Stomach (tissue), 9 donors: ENCODE measurements around the gene MGAT5. TPM values are rescaled to one million over a fixed set of nuclear protein-coding genes. Genes with fewer than 3 reads are reported as not detected.
"Not testable (repeated sequence)": the region's sequence is repeated elsewhere in the genome, so short reads cannot be mapped to it uniquely, and the experiment has no call there.

Experiments
- DNase-seq, 2 donors: peaks; one replicate each; pipeline versions ENCODE4 v3.0.0 to v3.0.0-alpha.2; 2013 to 2019
- H3K27ac ChIP-seq, 5 donors: fragments of 200-600 bp in 4 of 5; sonication (generic) in 4 of 5; one replicate each; pipeline ENCODE4 v1.5.1; 2013 to 2019; ENCODE audit warnings: mild to moderate bottlenecking in 1 of 5, moderate library complexity in 1 of 5
- H3K27me3 ChIP-seq, 3 donors: fragments of 200-600 bp; sonication (generic); one replicate each; pipeline ENCODE4 v1.5.1; 2017 to 2019; ENCODE audit warnings: mixed run types in 1 of 3
- H3K36me3 ChIP-seq, 4 donors: fragments of 200-600 bp; sonication (generic); 1 replicate in 3 of 4; 2 replicates in 1 of 4; pipeline ENCODE4 v1.5.1; 2016 to 2019
- H3K4me1 ChIP-seq, 4 donors: fragments of 200-600 bp; sonication (generic); one replicate each; pipeline ENCODE4 v1.5.1; 2016 to 2019
- H3K4me3 ChIP-seq, 4 donors: fragments of 200-600 bp; sonication (generic) in 3 of 4; one replicate each; pipeline ENCODE4 v1.5.1; 2016 to 2019; ENCODE audit warnings: mild to moderate bottlenecking in 1 of 4
- H3K9me3 ChIP-seq, 4 donors: fragments of 200-600 bp; sonication (generic); one replicate each; pipeline ENCODE4 v1.5.1; 2016 to 2019
- EP300 ChIP-seq: sonication (generic); formaldehyde crosslinking; IDR thresholded peaks from one replicate; pipeline ENCODE4 v1.6.1; 2017; ENCODE audit warnings: antibody characterized with exemption
- POLR2A ChIP-seq, 4 donors: fragments of 450-650 bp; IDR thresholded peaks; one replicate each; pipeline ENCODE4 v1.6.1; 2016; ENCODE audit warnings: antibody characterized with exemption in 4 of 4, control low read depth in 2 of 4, mild to moderate bottlenecking in 1 of 4, moderate library complexity in 1 of 4
- POLR2AphosphoS5 ChIP-seq, 3 donors: sonication (generic); formaldehyde crosslinking; IDR thresholded peaks; one replicate each; pipeline ENCODE4 v1.6.1; 2016; ENCODE audit warnings: antibody characterized with exemption in 3 of 3
- WGBS, 5 donors: extraction: QIAGEN DNeasy Blood & Tissue Kit in 3 of 5; methylation state at CpG; one replicate each; pipeline versions ENCODE4 v1.1.5 to v1.1.7; 2013 to 2018; 5-methylcytosine and 5-hydroxymethylcytosine counted together
- intact Hi-C: fragments of 100-400 bp; cut with DNase I; formaldehyde crosslinking; loops from one replicate; pipeline ENCODE4 v1.15.1; 2023; ENCODE audit warnings: low total_unique reads
- polyA plus RNA-seq, 3 donors: library from polyadenylated mRNA; stranded (reverse); fragments of 200-250 nt; gene quantifications; one replicate each; pipeline ENCODE4 v1.2.3, GENCODE V29; 2013
- total RNA-seq, 5 donors: library from RNA; depleted of rRNA; stranded (reverse); fragments of >200 nt; gene quantifications; one replicate each; pipeline versions ENCODE4 v1.1.0 to v1.2.3, GENCODE V29; 2014 to 2016
- TF ChIP-seq, protein P1 (sequence below), 7 experiments: fragments of 450-650 bp in 4 of 7; fragments of 200-600 bp in 3 of 7; sonication (generic) in 3 of 7; IDR thresholded peaks; one replicate each; pipeline ENCODE4 v1.5.1; 2016 to 2019; ENCODE audit warnings: antibody characterized with exemption in 7 of 7, control low read depth in 2 of 7, mild to moderate bottlenecking in 1 of 7
- donor health status: healthy with polysubstance abuse.
- donor health status: Bipolar disorder and iron deficiency.
- donor health status: healthy.

The MGAT5 gene
- total and polyA plus RNA-seq, 8 donors = 3.9 to 125 (median 46.0) TPM

DNA sequence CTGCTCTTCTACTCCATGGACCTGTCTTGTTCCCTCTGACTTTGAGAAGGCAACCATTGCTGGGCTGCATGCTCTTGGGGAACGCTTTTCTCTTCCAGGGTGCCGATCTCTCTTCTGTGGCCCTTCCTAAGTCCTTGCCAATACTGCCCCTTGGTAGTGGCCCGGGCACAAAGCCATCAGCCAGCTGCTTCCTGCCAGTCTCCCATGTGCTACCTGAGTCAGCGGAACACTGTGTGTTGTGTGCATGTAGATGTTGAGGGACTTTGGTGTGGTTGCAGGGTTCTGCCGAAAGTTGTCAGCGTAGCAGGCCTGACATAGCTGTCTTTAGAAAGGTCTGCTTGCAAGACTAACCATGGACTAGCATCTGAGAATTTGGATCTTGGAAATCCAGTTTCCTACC lies 35.4 kb downstream of the MGAT5 start:
- TF ChIP-seq POLR2AphosphoS5 (IDR thresholded peaks at IDR 0.05) = no peak
- no peak for TF ChIP-seq EP300
- no peak for TF ChIP-seq POLR2A (IDR thresholded peaks at IDR 0.05)
- TF ChIP-seq, protein P1, sequence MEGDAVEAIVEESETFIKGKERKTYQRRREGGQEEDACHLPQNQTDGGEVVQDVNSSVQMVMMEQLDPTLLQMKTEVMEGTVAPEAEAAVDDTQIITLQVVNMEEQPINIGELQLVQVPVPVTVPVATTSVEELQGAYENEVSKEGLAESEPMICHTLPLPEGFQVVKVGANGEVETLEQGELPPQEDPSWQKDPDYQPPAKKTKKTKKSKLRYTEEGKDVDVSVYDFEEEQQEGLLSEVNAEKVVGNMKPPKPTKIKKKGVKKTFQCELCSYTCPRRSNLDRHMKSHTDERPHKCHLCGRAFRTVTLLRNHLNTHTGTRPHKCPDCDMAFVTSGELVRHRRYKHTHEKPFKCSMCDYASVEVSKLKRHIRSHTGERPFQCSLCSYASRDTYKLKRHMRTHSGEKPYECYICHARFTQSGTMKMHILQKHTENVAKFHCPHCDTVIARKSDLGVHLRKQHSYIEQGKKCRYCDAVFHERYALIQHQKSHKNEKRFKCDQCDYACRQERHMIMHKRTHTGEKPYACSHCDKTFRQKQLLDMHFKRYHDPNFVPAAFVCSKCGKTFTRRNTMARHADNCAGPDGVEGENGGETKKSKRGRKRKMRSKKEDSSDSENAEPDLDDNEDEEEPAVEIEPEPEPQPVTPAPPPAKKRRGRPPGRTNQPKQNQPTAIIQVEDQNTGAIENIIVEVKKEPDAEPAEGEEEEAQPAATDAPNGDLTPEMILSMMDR (IDR thresholded peaks at IDR 0.05) = no peak
- WGBS, 5 donors = 86 to 95% (median 90%) methylated on average over 6 of the region's 6 CpGs

DNA sequence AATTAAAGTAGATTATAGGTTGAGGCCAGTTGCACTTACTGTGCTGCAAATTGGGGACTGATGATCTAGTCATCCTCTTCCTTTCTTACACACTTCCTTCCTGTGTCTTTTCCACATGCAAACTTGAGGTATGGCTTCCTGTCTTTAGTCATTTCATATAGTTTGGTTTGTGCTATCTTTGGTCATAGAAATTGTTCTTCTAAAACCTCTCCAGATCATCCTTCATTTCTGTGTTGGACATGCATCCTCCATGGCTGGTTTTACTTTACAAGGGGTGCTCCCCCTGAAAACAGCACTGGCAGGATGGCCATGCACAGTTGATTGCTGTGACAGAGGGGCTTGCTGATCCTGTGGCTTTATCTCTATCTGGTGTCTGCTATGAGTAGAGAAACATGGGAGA lies 36.5 kb downstream of the MGAT5 start:
- no peaks in the 10 kb centered on the region for H3K9me3 ChIP-seq
- TF ChIP-seq, protein P1 (IDR thresholded peaks at IDR 0.05) = no peak
- TF ChIP-seq POLR2AphosphoS5 (IDR thresholded peaks at IDR 0.05) (no peak), EP300 (no peak), POLR2A (IDR thresholded peaks at IDR 0.05) (no peak)
- no peak for DNase-seq
- peaks cover 7 to 76% (median 31%) of the 10 kb centered on the region in 4 donors for H3K4me1 ChIP-seq
- H3K27ac ChIP-seq = no peak overlapping the region
- H3K36me3 ChIP-seq = no peaks in the 10 kb centered on the region
- no peaks in the 10 kb centered on the region for H3K27me3 ChIP-seq
- H3K4me3 ChIP-seq = no peak overlapping the region
- intact Hi-C loops = no loop called here

More for the DNA sequence above, 35.4 kb downstream of the MGAT5 start:
- H3K27ac ChIP-seq = peak overlapping the region in 1 of 5 donors; percentile 38
- H3K36me3 ChIP-seq = no peaks in the 10 kb centered on the region
- H3K4me1 ChIP-seq = peaks cover 7 to 66% (median 23%) of the 10 kb centered on the region in 4 donors
- intact Hi-C loops = no loop called here
- no peak overlapping the region for H3K4me3 ChIP-seq
- DNase-seq = no peak
- H3K9me3 ChIP-seq = no peaks in the 10 kb centered on the region
- no peaks in the 10 kb centered on the region for H3K27me3 ChIP-seq

- H3K4me1 ChIP-seq = peaks cover 7 to 82% (median 35%) of the 10 kb centered on the region in 4 donors
- no peaks in the 10 kb centered on the region for H3K27me3 ChIP-seq
- no peak overlapping the region for H3K4me3 ChIP-seq
- no peak for TF ChIP-seq POLR2AphosphoS5 (IDR thresholded peaks at IDR 0.05)
- no peak for DNase-seq
- H3K27ac ChIP-seq = peak overlapping the region in 1 of 5 donors; percentile 40
- no peaks in the 10 kb centered on the region for H3K36me3 ChIP-seq
- H3K9me3 ChIP-seq = no peaks in the 10 kb centered on the region
- intact Hi-C loops = no loop called here
- 62 to 81% (median 73%) methylated on average over 3 of the region's 3 CpGs for WGBS, 5 donors
Measured at GRCh38 chr2:134292514-134292913, 38.6 kb downstream of the MGAT5 start.

DNA sequence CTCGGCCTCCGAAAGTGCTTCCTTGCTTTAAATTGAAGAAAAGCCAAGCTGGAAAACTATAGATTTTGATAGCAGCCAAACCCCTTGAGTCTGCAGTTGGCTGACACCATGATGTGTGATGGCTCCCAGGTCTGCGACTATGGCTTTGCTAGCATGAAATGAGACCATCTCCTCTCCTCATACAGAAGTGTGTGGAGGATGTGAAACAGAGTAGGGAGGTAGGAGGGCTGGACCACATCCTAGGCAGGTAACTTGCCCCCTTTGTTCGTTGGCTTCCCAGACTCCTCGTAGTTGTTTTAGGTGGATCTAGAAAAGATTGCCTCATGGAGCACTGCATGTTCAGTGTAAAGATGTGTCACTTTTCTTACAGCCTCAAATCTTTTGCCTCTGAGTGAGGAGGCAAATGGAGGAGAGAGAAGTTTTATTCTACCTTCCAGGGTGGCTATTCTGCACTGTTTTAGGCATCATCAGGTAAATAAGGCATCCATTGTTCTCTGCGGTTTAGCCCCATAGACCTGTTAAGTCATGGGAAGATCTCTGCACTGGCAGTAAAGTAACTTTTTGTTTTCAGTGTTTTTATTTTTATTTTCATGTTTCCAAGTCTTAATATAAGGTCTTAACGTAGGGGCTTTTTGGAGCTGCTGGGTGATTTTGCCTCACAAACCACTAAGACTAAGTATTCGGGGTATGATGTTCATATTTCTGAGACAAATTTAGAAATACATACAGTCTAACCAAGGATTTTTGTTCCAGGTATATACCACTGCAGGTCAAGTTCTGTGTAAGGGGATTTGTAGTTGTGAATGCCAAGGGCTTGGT lies 40.1 kb downstream of the MGAT5 start:
- intact Hi-C loops = no loop called here
- DNase-seq = no peak
- TF ChIP-seq POLR2AphosphoS5 (IDR thresholded peaks at IDR 0.05) = no peak
- TF ChIP-seq EP300 = no peak
- TF ChIP-seq, protein P1 (IDR thresholded peaks at IDR 0.05) = no peak
- no peak for TF ChIP-seq POLR2A (IDR thresholded peaks at IDR 0.05)
- peak overlapping the region in 2 of 5 donors; percentile 52 to 67 for H3K27ac ChIP-seq
- H3K27me3 ChIP-seq = no peaks in the 10 kb centered on the region
- peaks cover 7 to 72% (median 31%) of the 10 kb centered on the region in 4 donors for H3K4me1 ChIP-seq
- WGBS, 5 donors = 90 to 95% (median 92%) methylated on average over 8 of the region's 8 CpGs
- H3K9me3 ChIP-seq = no peaks in the 10 kb centered on the region
- no peak overlapping the region for H3K4me3 ChIP-seq
- no peaks in the 10 kb centered on the region for H3K36me3 ChIP-seq

- H3K27me3 ChIP-seq, H3K36me3 ChIP-seq, intact Hi-C loops, DNase-seq, H3K9me3 ChIP-seq, H3K4me3 ChIP-seq: not testable (repeated sequence)
- 71 to 77% (median 74%) methylated on average over 3 of the region's 3 CpGs for WGBS, 5 donors
- Histone ChIP-seq H3K4me1 (peaks cover 1 to 65% (median 30%) of the 10 kb centered on the region in 4 donors), H3K27ac (peak overlapping the region in 2 of 5 donors; percentile 52 to 67)
Measured at GRCh38 chr2:134294598-134294997, 40.7 kb downstream of the MGAT5 start.
